ENCODE measurements around the gene KLF11. TPM values are rescaled to one million over a fixed set of nuclear protein-coding genes. Genes with fewer than 3 reads are reported as not detected.

The KLF11 gene
- total and polyA plus RNA-seq, 2 of the 8 experiments (the other 6 are each of a cell fraction or from before 2014, with no cell fraction given), result 6.4 to 10.1 TPM

DNA sequence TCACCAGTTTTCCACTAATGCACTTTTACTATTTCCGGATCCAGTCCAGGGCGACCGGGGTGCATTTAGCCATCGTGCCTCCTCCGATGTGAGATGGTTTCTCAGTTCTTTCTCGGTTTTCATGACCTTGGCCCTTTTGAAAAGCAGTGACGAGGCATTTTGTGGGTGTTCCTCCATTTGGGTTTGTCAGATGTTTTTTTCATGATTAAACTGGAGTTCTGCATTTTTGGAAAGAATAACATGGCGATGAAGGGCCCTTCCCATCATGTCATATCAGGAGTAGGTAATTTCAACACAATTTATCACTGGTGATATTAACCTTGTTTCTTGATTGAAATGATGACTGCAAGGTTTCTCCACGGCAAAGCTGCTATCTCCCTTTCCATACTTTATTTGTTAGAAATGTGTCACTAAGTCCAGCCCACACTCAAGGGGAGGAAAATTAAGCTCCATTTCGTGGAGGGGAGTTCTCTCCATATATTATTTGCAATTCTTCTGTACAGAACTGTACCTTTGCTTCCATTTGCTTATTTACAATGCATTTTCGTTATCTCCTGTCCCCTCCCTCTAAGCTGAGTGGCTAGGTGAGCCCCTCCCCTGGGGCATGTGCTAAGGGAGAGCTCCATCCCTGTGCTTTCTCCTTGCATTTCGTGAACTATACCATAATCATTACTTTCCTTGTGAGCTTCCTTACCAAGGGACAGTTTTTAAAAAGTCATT is 8.9 kb upstream of the KLF11 start:
- Histone ChIP-seq H4K20me1 (replicated peaks in 1 of 2; ENCODE audit: control insufficient read depth in 1 of 2, insufficient read depth in 2 of 2, low read length in 2 of 2) (no peaks in the 10 kb centered on the region), H3K4me3 (ENCODE audit: extremely low read depth in 1 of 4, insufficient read depth in 2 of 4, low read depth in 3 of 4, low read length in 4 of 4) (no peak overlapping the region), H3K27ac (ENCODE audit: low read depth, low read length) (no peak overlapping the region), H3K9ac (replicated peaks in 1 of 4; ENCODE audit: extremely low read depth in 1 of 4, low read depth in 3 of 4, low read length in 3 of 4) (no peak overlapping the region), H4K5ac (ENCODE audit: insufficient read length, low read depth, low read length) (no peak overlapping the region), H3K23ac (ENCODE audit: insufficient read length) (no peak overlapping the region), H4K8ac (ENCODE audit: extremely low read depth, insufficient read depth, low read length) (no peak overlapping the region), H2BK20ac (ENCODE audit: low read length) (no peak overlapping the region), H3K14ac (ENCODE audit: insufficient read length) (no peak overlapping the region), H3K56ac (replicated peaks; ENCODE audit: insufficient read length, low read depth, low read length) (no peak overlapping the region), H3K18ac (ENCODE audit: extremely low read depth, low read length) (no peak overlapping the region), H3K23me2 (ENCODE audit: low read depth, low read length) (no peaks in the 10 kb centered on the region), H2AK5ac (ENCODE audit: low read depth, low read length) (no peak overlapping the region), H3K79me1 (ENCODE audit: low read depth, low read length) (no peaks in the 10 kb centered on the region), H3K4ac (replicated peaks; ENCODE audit: insufficient read length, low read depth, low read length) (no peak overlapping the region), H2AFZ (ENCODE audit: low read length) (no peak overlapping the region), H3K4me1 (replicated peaks in 1 of 4; ENCODE audit: control insufficient read depth in 3 of 4, insufficient read depth in 4 of 4, low read length in 3 of 4) (peaks cover 0 to 5% (median 1%) of the 10 kb centered on the region in 4 experiments; a peak in 3 of 7 replicates), H2BK5ac (ENCODE audit: low read depth, low read length) (no peak overlapping the region), H3K4me2 (ENCODE audit: insufficient read depth in 1 of 2, low read depth in 2 of 2, low read length in 2 of 2) (no peak overlapping the region), H3K36me3 (ENCODE audit: control insufficient read depth in 2 of 4, insufficient read depth in 4 of 4, low read length in 3 of 4) (no peaks in the 10 kb centered on the region), H2BK120ac (replicated peaks; ENCODE audit: low read depth, low read length) (no peak overlapping the region), H2BK12ac (ENCODE audit: low read depth, low read length) (no peak overlapping the region), H3K27me3 (replicated peaks in 1 of 4; ENCODE audit: control insufficient read depth in 3 of 4, extremely low read depth in 1 of 4, insufficient read depth in 3 of 4, low read length in 3 of 4) (no peaks in the 10 kb centered on the region; a peak in 1 of 7 replicates), H4K91ac (replicated peaks; ENCODE audit: insufficient read length, low read length) (no peak overlapping the region), H3K9me3 (ENCODE audit: insufficient read depth in 2 of 2, low read depth in 1 of 2, low read length in 1 of 2) (no peaks in the 10 kb centered on the region), H2BK15ac (ENCODE audit: low read length) (no peak overlapping the region), H3K79me2 (ENCODE audit: control insufficient read depth in 1 of 2, insufficient read depth in 2 of 2, low read length in 2 of 2) (no peaks in the 10 kb centered on the region)
- POLR2A ChIA-PET (ENCODE audit: partially characterized antibody), result interaction anchor here (0.8 to 2.9 kb wide), 2 partner anchors 9 to 18 kb away, joined by 3 to 19 read pairs; partner anchors contain the start of gene KLF11
- no peak for FAIRE-seq
- CTCF ChIA-PET (ENCODE audit: partially characterized antibody), result interaction anchor here (0.9 to 7.5 kb wide), 8 partner anchors 12 to 271 kb away, joined by 3 to 46 read pairs (median 5); no protein-coding TSS in a partner anchor
- DNase-seq (ENCODE audit: low read depth in 1 of 2, low spot score in 2 of 2), result no peak
- WGBS, 2 experiments (ENCODE audit: extremely low coverage in 1 of 2, insufficient coverage in 1 of 2, insufficient read length in 1 of 2, insufficient replicate concordance in 2 of 2, low coverage in 1 of 2, low lambda C conversion rate in 2 of 2, missing lambda C conversion rate in 1 of 2), result 91% methylated on average over 12 of the region's 12 CpGs; no CpG with 5 or more reads in 1 of the 2 experiments
- TF ChIP-seq, protein P1, sequence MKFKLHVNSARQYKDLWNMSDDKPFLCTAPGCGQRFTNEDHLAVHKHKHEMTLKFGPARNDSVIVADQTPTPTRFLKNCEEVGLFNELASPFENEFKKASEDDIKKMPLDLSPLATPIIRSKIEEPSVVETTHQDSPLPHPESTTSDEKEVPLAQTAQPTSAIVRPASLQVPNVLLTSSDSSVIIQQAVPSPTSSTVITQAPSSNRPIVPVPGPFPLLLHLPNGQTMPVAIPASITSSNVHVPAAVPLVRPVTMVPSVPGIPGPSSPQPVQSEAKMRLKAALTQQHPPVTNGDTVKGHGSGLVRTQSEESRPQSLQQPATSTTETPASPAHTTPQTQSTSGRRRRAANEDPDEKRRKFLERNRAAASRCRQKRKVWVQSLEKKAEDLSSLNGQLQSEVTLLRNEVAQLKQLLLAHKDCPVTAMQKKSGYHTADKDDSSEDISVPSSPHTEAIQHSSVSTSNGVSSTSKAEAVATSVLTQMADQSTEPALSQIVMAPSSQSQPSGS (IDR thresholded peaks at IDR 0.05; ENCODE audit: low read length), result no peak
- TF ChIP-seq NANOG (IDR thresholded peaks at IDR 0.05; ENCODE audit: insufficient read depth, low read depth, low read length, poor library complexity, severe bottlenecking) (no peak), NRF1 (IDR thresholded peaks at IDR 0.05; ENCODE audit: low read depth, low read length) (no peak)
